ENCODE data around the gene HSF2BP.

Gene HSF2BP

GRCh38 chr21:43691086-43691795 lies 32.0 kb upstream of the HSF2BP start:
- no peak for TF ChIP-seq CTCF (IDR thresholded peaks at IDR 0.05)

GRCh38 chr21:43690346-43690745 lies 31.1 kb upstream of the HSF2BP start:
- TF ChIP-seq CTCF (IDR thresholded peaks at IDR 0.05), result no peak

DNA sequence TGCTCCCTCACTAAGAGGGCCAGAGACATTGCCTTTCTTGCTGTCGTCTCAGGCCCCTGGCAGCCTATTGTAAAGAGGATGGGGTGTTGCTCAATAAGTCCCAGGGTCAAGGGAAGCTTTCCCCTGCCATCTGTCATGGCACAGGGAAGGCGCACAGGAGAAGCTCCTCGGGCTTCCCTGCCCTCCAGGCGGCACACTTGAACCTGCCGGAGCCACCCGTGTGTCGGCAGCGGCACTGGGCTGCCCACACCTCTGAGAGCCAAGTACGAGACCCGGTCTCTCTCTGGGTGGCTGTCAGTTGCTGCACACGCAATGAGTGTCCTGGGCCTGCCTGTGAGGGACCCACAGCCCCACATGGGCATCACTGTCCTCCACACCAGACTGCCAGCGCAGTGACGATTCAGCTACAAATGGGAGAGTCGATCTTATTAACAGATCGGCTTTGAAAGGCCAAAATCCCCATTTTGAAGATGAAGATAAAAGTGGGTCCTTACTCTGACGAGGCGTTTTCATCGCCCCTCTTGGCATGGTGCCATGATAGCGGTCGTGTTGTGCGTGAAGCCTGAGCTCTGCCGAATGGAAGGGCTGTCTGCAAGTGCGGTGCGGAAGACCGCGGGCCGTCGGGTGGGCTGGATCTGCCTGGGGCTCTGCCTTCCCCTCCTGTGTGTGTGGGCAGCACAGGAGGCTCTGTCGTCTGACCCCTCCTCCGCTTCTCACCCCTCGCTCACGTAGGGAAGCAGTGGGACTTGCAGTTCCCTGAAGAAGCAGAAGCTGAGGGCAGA lies 30.5 kb upstream of the HSF2BP start:
- TF ChIP-seq CTCF (IDR thresholded peaks at IDR 0.05), result no peak

DNA sequence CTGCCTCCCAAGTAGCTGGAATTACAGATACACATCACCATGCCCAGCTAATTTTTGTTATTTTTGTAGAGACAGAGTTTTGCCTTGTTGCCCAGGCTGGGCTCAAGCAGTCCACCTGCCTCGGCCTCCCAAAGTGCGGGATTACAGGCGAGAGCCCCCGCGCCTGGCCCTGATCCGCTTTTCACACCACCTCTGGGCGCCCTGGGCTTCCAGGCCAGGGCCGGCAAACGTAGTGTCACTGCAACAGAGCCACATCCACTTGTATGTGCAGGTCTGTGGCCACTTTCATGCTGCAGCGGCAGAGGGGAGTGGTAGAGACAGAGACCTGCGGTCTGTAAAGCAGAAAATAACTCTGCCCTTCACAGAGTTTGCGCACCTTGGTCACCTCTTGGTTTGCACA lies 29.6 kb upstream of the HSF2BP start:
- TF ChIP-seq CTCF (IDR thresholded peaks at IDR 0.05), result no peak

DNA sequence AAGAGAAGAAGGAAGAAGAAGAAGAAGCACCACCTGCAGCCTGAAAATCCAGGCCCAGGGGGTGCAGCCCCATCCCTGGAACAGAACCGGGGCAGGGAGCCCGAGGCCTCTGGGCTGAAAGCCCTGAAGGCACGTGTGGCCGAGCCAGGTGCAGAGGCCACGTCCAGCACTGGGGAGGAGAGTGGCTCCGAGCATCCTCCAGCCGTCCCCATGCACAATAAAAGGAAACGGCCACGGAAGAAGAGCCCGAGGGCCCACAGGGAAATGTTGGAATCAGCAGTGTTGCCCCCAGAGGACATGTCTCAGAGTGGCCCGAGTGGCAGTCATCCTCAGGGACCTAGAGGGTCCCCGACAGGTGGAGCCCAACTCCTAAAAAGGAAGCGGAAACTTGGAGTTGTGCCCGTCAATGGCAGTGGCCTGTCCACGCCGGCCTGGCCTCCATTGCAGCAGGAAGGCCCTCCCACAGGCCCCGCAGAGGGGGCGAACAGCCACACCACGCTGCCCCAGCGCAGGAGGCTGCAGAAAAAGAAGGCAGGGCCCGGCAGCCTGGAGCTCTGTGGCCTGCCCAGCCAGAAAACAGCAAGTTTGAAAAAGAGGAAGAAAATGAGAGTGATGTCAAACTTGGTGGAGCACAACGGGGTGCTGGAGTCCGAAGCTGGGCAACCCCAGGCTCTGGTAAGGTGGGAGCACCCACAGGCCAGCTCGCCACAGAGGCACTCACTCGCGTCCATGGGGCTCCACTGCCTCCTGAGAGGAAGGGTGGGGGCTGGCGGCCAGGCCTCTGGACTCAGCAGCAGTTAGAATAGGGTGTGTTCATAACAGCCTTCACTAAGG lies 28.5 kb upstream of the HSF2BP start:
- TF ChIP-seq CTCF (IDR thresholded peaks at IDR 0.05), result no peak

DNA sequence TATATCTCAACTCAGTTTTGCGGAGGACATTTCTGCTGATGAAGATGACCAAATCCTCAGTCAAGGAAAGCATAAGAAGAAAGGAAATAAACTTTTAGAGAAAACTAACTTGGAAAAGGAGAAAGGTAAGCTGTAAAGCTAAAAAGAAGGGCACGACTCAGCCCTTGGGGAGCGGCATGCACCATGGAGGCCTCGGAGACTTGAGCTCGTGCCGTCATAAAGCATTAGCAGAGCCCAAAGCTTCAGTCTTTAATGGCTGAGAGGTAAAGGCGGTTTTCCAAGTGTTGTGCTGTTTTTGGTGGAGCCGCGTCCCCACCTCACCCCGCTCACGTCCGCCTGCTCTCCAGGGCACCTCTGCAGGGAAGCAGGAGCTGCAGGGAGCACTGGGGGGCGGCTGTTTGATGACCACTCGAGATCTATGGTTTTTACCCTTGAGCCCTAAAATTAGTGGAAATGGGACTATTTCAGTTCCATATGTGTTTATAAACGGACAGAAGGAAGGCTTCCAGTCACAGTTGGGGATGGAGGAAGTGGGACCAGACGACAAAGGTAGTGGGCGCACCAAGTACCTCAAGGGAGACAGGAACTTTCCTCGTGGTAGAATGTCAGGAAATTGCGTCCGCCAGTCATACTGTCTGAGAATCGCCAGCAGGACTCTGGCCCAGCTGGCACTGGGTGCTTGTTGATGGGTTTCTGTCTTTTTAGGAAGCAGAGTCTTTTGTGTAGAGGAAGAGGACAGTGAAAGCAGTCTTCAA lies 27.7 kb upstream of the HSF2BP start:
- TF ChIP-seq CTCF (IDR thresholded peaks at IDR 0.05), result no peak

GRCh38 chr21:43684424-43684823 lies 25.1 kb upstream of the HSF2BP start:
- no peak for TF ChIP-seq CTCF (IDR thresholded peaks at IDR 0.05)
